NCI-H1436 (cell line): ENCODE results near the gene EED.
"Not testable (repeated sequence)": the region's sequence is repeated elsewhere in the genome, so short reads cannot be mapped to it uniquely, and the experiment has no call there.

Experiments used
- DNase-seq: peaks from one replicate; lab custom pipeline; 2025; lab: John Stamatoyannopoulos, UW

Gene EED

GRCh38 chr11:86292912-86293616, 48.5 kb downstream of the EED start:
- no peak for DNase-seq

GRCh38 chr11:86294026-86294425, 49.5 kb downstream of the EED start:
- no peak for DNase-seq

GRCh38 chr11:86301742-86302091, 57.2 kb downstream of the EED start:
- DNase-seq: no peak

GRCh38 chr11:86302092-86302793, 57.7 kb downstream of the EED start, which contains the start of gene HIKESHI:
HIKESHI (plus strand) TSS chr11:86302240; CDS start chr11:86302449, 209 bp downstream.
- peak; percentile 97 for DNase-seq

GRCh38 chr11:86303257-86303656, 58.7 kb downstream of the EED start:
- DNase-seq: no peak

- not testable (repeated sequence) for DNase-seq
Measured at GRCh38 chr11:86308710-86309109, 64.2 kb downstream of the EED start.

GRCh38 chr11:86313793-86314192, 69.2 kb downstream of the EED start:
- no peak for DNase-seq

GRCh38 chr11:86314636-86315035, 70.1 kb downstream of the EED start:
- no peak for DNase-seq
